Duodenal mucosa (tissue), 2 donors: ENCODE measurements around the gene LRRC75B.

Experiments used
- H3K27ac ChIP-seq: one replicate; pipeline ENCODE4 v1.7.0; 2013; ENCODE audit warnings: low read depth, low read length
- H3K27me3 ChIP-seq, 2 donors: one replicate each; pipeline ENCODE4 v1.7.0; 2013; ENCODE audit warnings: low read length in 2 of 2, control low read depth in 1 of 2; ENCODE audit not compliant: insufficient read depth in 2 of 2, control insufficient read depth in 1 of 2
- H3K36me3 ChIP-seq, 2 donors: one replicate each; pipeline ENCODE4 v1.7.0; 2013; ENCODE audit warnings: low read length in 2 of 2, control low read depth in 1 of 2; ENCODE audit not compliant: insufficient read depth in 2 of 2, control insufficient read depth in 1 of 2
- H3K4me1 ChIP-seq, 2 donors: one replicate each; pipeline ENCODE4 v1.7.0; 2013; ENCODE audit warnings: low read length in 2 of 2, control low read depth in 1 of 2; ENCODE audit not compliant: insufficient read depth in 2 of 2, control insufficient read depth in 1 of 2
- H3K4me3 ChIP-seq, 2 donors: one replicate each; pipeline ENCODE4 v1.7.0; 2013; ENCODE audit warnings: low read length in 2 of 2, low read depth in 1 of 2
- H3K9ac ChIP-seq, 2 donors: one replicate each; pipeline ENCODE4 v1.7.0; 2013; ENCODE audit warnings: low read length in 2 of 2, low read depth in 1 of 2
- H3K9me3 ChIP-seq, 2 donors: one replicate each; pipeline ENCODE4 v1.7.0; 2013; ENCODE audit warnings: low read length in 2 of 2, control low read depth in 1 of 2; ENCODE audit not compliant: control insufficient read depth in 1 of 2

The LRRC75B gene

GRCh38 chr22:24585927-24586546 lies 6.8 kb downstream of the LRRC75B start:
- Histone ChIP-seq H3K9me3 (no peaks in the 10 kb centered on the region), H3K36me3 (peaks cover 0 to 22% of the 10 kb centered on the region in 2 donors), H3K4me1 (peaks cover 18 to 19% of the 10 kb centered on the region in 2 donors), H3K9ac (no peak overlapping the region), H3K4me3 (no peak overlapping the region), H3K27ac (no peak overlapping the region), H3K27me3 (no peaks in the 10 kb centered on the region)

- Histone ChIP-seq H3K9ac (no peak overlapping the region), H3K27me3 (no peaks in the 10 kb centered on the region), H3K27ac (no peak overlapping the region), H3K36me3 (peaks cover 0 to 22% of the 10 kb centered on the region in 2 donors), H3K9me3 (no peaks in the 10 kb centered on the region), H3K4me3 (no peak overlapping the region), H3K4me1 (peaks cover 18 to 22% of the 10 kb centered on the region in 2 donors)
Observed at GRCh38 chr22:24585461-24585860, 7.4 kb downstream of the LRRC75B start.

- no peak overlapping the region for H3K27ac ChIP-seq
- H3K4me1 ChIP-seq = peaks cover 18 to 27% of the 10 kb centered on the region in 2 donors
- H3K27me3 ChIP-seq = no peaks in the 10 kb centered on the region
- no peak overlapping the region for H3K4me3 ChIP-seq
- no peaks in the 10 kb centered on the region for H3K9me3 ChIP-seq
- H3K36me3 ChIP-seq = peaks cover 0 to 22% of the 10 kb centered on the region in 2 donors
- H3K9ac ChIP-seq = no peak overlapping the region
Observed at GRCh38 chr22:24584871-24585411, 7.9 kb downstream of the LRRC75B start.

GRCh38 chr22:24584166-24584790 lies 8.6 kb downstream of the LRRC75B start:
- no peak overlapping the region for H3K27ac ChIP-seq
- H3K4me1 ChIP-seq = peaks cover 20 to 31% of the 10 kb centered on the region in 2 donors
- H3K9me3 ChIP-seq = no peaks in the 10 kb centered on the region
- no peak overlapping the region for H3K4me3 ChIP-seq
- H3K9ac ChIP-seq = peak overlapping the region in 1 of 2 donors; percentile 8
- H3K27me3 ChIP-seq = no peaks in the 10 kb centered on the region
- H3K36me3 ChIP-seq = peaks cover 0 to 22% of the 10 kb centered on the region in 2 donors

- Histone ChIP-seq H3K4me3 (no peak overlapping the region), H3K27me3 (no peaks in the 10 kb centered on the region), H3K36me3 (peaks cover 0 to 22% of the 10 kb centered on the region in 2 donors), H3K4me1 (peaks cover 28 to 39% of the 10 kb centered on the region in 2 donors), H3K27ac (no peak overlapping the region), H3K9ac (peak overlapping the region; percentile 8 to 43), H3K9me3 (no peaks in the 10 kb centered on the region)
Observed at GRCh38 chr22:24583221-24584165, 9.4 kb downstream of the LRRC75B start.

GRCh38 chr22:24582056-24582814 lies 10.6 kb downstream of the LRRC75B start:
- Histone ChIP-seq H3K9me3 (no peaks in the 10 kb centered on the region), H3K27me3 (no peaks in the 10 kb centered on the region), H3K36me3 (peaks cover 0 to 13% of the 10 kb centered on the region in 2 donors), H3K4me1 (peaks cover 37 to 48% of the 10 kb centered on the region in 2 donors), H3K4me3 (no peak overlapping the region), H3K27ac (no peak overlapping the region), H3K9ac (no peak overlapping the region)

GRCh38 chr22:24580276-24580675 lies 12.6 kb downstream of the LRRC75B start:
- H3K36me3 ChIP-seq = no peaks in the 10 kb centered on the region
- H3K4me3 ChIP-seq = no peak overlapping the region
- no peaks in the 10 kb centered on the region for H3K27me3 ChIP-seq
- no peak overlapping the region for H3K27ac ChIP-seq
- H3K4me1 ChIP-seq = peaks cover 49 to 55% of the 10 kb centered on the region in 2 donors
- H3K9me3 ChIP-seq = no peaks in the 10 kb centered on the region
- no peak overlapping the region for H3K9ac ChIP-seq

GRCh38 chr22:24579258-24579601 lies 13.6 kb downstream of the LRRC75B start:
- Histone ChIP-seq H3K9me3 (no peaks in the 10 kb centered on the region), H3K9ac (no peak overlapping the region), H3K4me1 (peaks cover 45 to 52% of the 10 kb centered on the region in 2 donors), H3K27me3 (no peaks in the 10 kb centered on the region), H3K27ac (no peak overlapping the region), H3K4me3 (no peak overlapping the region), H3K36me3 (peaks cover 0 to 7% of the 10 kb centered on the region in 2 donors)

GRCh38 chr22:24578355-24579257 lies 14.3 kb downstream of the LRRC75B start:
- Histone ChIP-seq H3K4me3 (no peak overlapping the region), H3K27ac (no peak overlapping the region), H3K4me1 (peaks cover 39 to 46% of the 10 kb centered on the region in 2 donors), H3K36me3 (peaks cover 3 to 13% of the 10 kb centered on the region in 2 donors), H3K9ac (peak overlapping the region in 1 of 2 donors; percentile 9), H3K9me3 (no peaks in the 10 kb centered on the region), H3K27me3 (no peaks in the 10 kb centered on the region)
